ENCODE data around the gene NTM.

Gene NTM

GRCh38 chr11:131568318-131568717 is 197.9 kb downstream of the NTM start:
- TF ChIP-seq EZH2phosphoT487 (IDR thresholded peaks at IDR 0.05; ENCODE audit: borderline replicate concordance) (no peak), CTCF (conservative IDR thresholded peaks at IDR 0.05; ENCODE audit: low read length) (no peak)
- Histone ChIP-seq H3K9me3 (ENCODE audit: insufficient read depth, low read depth, low read length) (no peaks in the 10 kb centered on the region), H3K4me1 (ENCODE audit: insufficient read depth, low read length, poor library complexity, severe bottlenecking) (no peaks in the 10 kb centered on the region), H3K9ac (ENCODE audit: low read depth, low read length, poor library complexity, severe bottlenecking) (no peak overlapping the region), H3K9me2 (replicated peaks; ENCODE audit: low read depth, low read length) (no peaks in the 10 kb centered on the region), H4K20me1 (ENCODE audit: insufficient read depth, low read length, poor library complexity, severe bottlenecking) (no peaks in the 10 kb centered on the region), H3K4me3 (ENCODE audit: low read length, poor library complexity, severe bottlenecking) (no peak overlapping the region), H3K27me3 (ENCODE audit: insufficient read depth, low read length, poor library complexity, severe bottlenecking) (no peaks in the 10 kb centered on the region), H3K4me2 (ENCODE audit: low read depth, low read length, poor library complexity, severe bottlenecking) (no peak overlapping the region), H2AFZ (ENCODE audit: low read length) (no peak overlapping the region), H3F3A (ENCODE audit: low read depth) (no peaks in the 10 kb centered on the region), H3K36me3 (ENCODE audit: insufficient read depth, low read length) (no peaks in the 10 kb centered on the region), H3K79me2 (ENCODE audit: insufficient read depth, low read length) (no peaks in the 10 kb centered on the region)

GRCh38 chr11:131571571-131571970 is 201.2 kb downstream of the NTM start:
- Histone ChIP-seq H3K4me1 (ENCODE audit: insufficient read depth, low read length, poor library complexity, severe bottlenecking) (peaks cover 4% of the 10 kb centered on the region), H3K9me2 (replicated peaks; ENCODE audit: low read depth, low read length) (no peaks in the 10 kb centered on the region)

GRCh38 chr11:131572423-131572822 is 202.0 kb downstream of the NTM start:
- H4K20me1 ChIP-seq (ENCODE audit: insufficient read depth, low read length, poor library complexity, severe bottlenecking) = no peaks in the 10 kb centered on the region
- H3K36me3 ChIP-seq (ENCODE audit: insufficient read depth, low read length) = no peaks in the 10 kb centered on the region
- H3K79me2 ChIP-seq (ENCODE audit: insufficient read depth, low read length) = no peaks in the 10 kb centered on the region
- no peak overlapping the region for H3K9ac ChIP-seq (ENCODE audit: low read depth, low read length, poor library complexity, severe bottlenecking)
- H3K27me3 ChIP-seq (ENCODE audit: insufficient read depth, low read length, poor library complexity, severe bottlenecking) = no peaks in the 10 kb centered on the region
- H2AFZ ChIP-seq (ENCODE audit: low read length) = no peak overlapping the region
- peaks cover 4% of the 10 kb centered on the region for H3K4me1 ChIP-seq (ENCODE audit: insufficient read depth, low read length, poor library complexity, severe bottlenecking)
- no peaks in the 10 kb centered on the region for H3K9me2 ChIP-seq (replicated peaks; ENCODE audit: low read depth, low read length)
- no peaks in the 10 kb centered on the region for H3F3A ChIP-seq (ENCODE audit: low read depth)
- no peak overlapping the region for H3K4me2 ChIP-seq (ENCODE audit: low read depth, low read length, poor library complexity, severe bottlenecking)
- no peak overlapping the region for H3K4me3 ChIP-seq (ENCODE audit: low read length, poor library complexity, severe bottlenecking)
- TF ChIP-seq EZH2phosphoT487 (IDR thresholded peaks at IDR 0.05; ENCODE audit: borderline replicate concordance) (no peak), CTCF (conservative IDR thresholded peaks at IDR 0.05; ENCODE audit: low read length) (no peak)
- no peaks in the 10 kb centered on the region for H3K9me3 ChIP-seq (ENCODE audit: insufficient read depth, low read depth, low read length)

More at GRCh38 chr11:131571571-131571970, 201.2 kb downstream of the NTM start:
- H3K9ac ChIP-seq (ENCODE audit: low read depth, low read length, poor library complexity, severe bottlenecking) = no peak overlapping the region
- H3K4me2 ChIP-seq (ENCODE audit: low read depth, low read length, poor library complexity, severe bottlenecking) = no peak overlapping the region
- no peaks in the 10 kb centered on the region for H4K20me1 ChIP-seq (ENCODE audit: insufficient read depth, low read length, poor library complexity, severe bottlenecking)
- no peaks in the 10 kb centered on the region for H3F3A ChIP-seq (ENCODE audit: low read depth)
- H3K27me3 ChIP-seq (ENCODE audit: insufficient read depth, low read length, poor library complexity, severe bottlenecking) = no peaks in the 10 kb centered on the region
- TF ChIP-seq EZH2phosphoT487 (IDR thresholded peaks at IDR 0.05; ENCODE audit: borderline replicate concordance) = no peak
- no peak for TF ChIP-seq CTCF (conservative IDR thresholded peaks at IDR 0.05; ENCODE audit: low read length)
- H3K79me2 ChIP-seq (ENCODE audit: insufficient read depth, low read length) = no peaks in the 10 kb centered on the region
- no peak overlapping the region for H3K4me3 ChIP-seq (ENCODE audit: low read length, poor library complexity, severe bottlenecking)
- no peak overlapping the region for H2AFZ ChIP-seq (ENCODE audit: low read length)
- H3K9me3 ChIP-seq (ENCODE audit: insufficient read depth, low read depth, low read length) = no peaks in the 10 kb centered on the region
- H3K36me3 ChIP-seq (ENCODE audit: insufficient read depth, low read length) = no peaks in the 10 kb centered on the region

All from Loucy (cell line).